Caco-2 (cell line): ENCODE measurements around the gene POLR2J3. TPM values are rescaled to one million over a fixed set of nuclear protein-coding genes. Genes with fewer than 3 reads are reported as not detected.
"Not testable (repeated sequence)": the region's sequence is repeated elsewhere in the genome, so short reads cannot be mapped to it uniquely, and the experiment has no call there.

Experiments
- BruUV-seq: library from RNA; stranded (reverse); fragments of 400-500 nt; replicated peaks from 2 replicates; lab custom pipeline; 2021; lab: Mats Ljungman, UMichigan
- CTCF ChIA-PET: fragments of 300-600 bp; sonication (Branson Sonifier 250); formaldehyde crosslinking; loops from one replicate; lab custom pipeline; 2022; ENCODE audit warnings: antibody characterized with exemption; lab: Charles Lee
- POLR2A ChIA-PET: fragments of 300-600 bp; sonication (Branson Sonifier 250); formaldehyde crosslinking; loops from one replicate; lab custom pipeline; 2022; ENCODE audit warnings: antibody characterized with exemption; lab: Charles Lee
- DNase-seq, 2 experiments: peaks; one replicate each; pipeline versions ENCODE4 v3.0.0 to v3.0.0-alpha.2; 2020 to 2022
- H3K27me3 ChIP-seq: replicated peaks from 2 replicates; pipeline ENCODE4 v1.6.0; 2011; ENCODE audit warnings: low read length; ENCODE audit not compliant: control insufficient read depth, insufficient read depth
- H3K36me3 ChIP-seq: 2 replicates; pipeline ENCODE4 v1.5.1; 2011; ENCODE audit warnings: low read length; ENCODE audit not compliant: control insufficient read depth, insufficient read depth
- H3K4me1 ChIP-seq: fragments of 250-450 bp; sonication (Bioruptor Pico); 2 replicates; pipeline ENCODE4 v1.5.1; 2020; ENCODE audit warnings: mild to moderate bottlenecking
- H3K4me3 ChIP-seq: 2 replicates; pipeline ENCODE4 v1.5.1; 2011; ENCODE audit warnings: low read depth, mild to moderate bottlenecking, control low read depth, low read length
- H3K9me3 ChIP-seq: fragments of 250-450 bp; sonication (Bioruptor Pico); 2 replicates; pipeline ENCODE4 v1.5.1; 2020; ENCODE audit warnings: mild to moderate bottlenecking, moderate library complexity
- H3K27ac Mint-ChIP-seq: one replicate; pipeline ENCODE4 v1.8.0; 2022; ENCODE audit warnings: mixed read lengths; ENCODE audit not compliant: unreplicated experiment
- H3K27me3 Mint-ChIP-seq: one replicate; pipeline ENCODE4 v1.8.0; 2022; ENCODE audit warnings: mixed read lengths; ENCODE audit not compliant: insufficient read depth, unreplicated experiment
- H3K36me3 Mint-ChIP-seq: one replicate; pipeline ENCODE4 v1.8.0; 2022; ENCODE audit warnings: mild to moderate bottlenecking, mixed read lengths; ENCODE audit not compliant: insufficient read depth, unreplicated experiment
- H3K4me1 Mint-ChIP-seq: one replicate; pipeline ENCODE4 v1.8.0; 2022; ENCODE audit warnings: low read depth, mixed read lengths; ENCODE audit not compliant: unreplicated experiment
- H3K4me3 Mint-ChIP-seq: one replicate; pipeline ENCODE4 v1.8.0; 2022; ENCODE audit warnings: mild to moderate bottlenecking, moderate library complexity, mixed read lengths; ENCODE audit not compliant: unreplicated experiment
- H3K9me3 Mint-ChIP-seq: one replicate; pipeline ENCODE4 v1.8.0; 2022; ENCODE audit warnings: mixed read lengths; ENCODE audit not compliant: unreplicated experiment
- intact Hi-C: fragments of 100-400 bp; cut with micrococcal nuclease; formaldehyde crosslinking; loops from one replicate; pipeline ENCODE4 v1.10.0; 2022; ENCODE audit not compliant: unreplicated experiment
- total RNA-seq: library from RNA; stranded (reverse); gene quantifications from 2 replicates; pipeline ENCODE4 v1.2.3, GENCODE V29; 2022

POLR2J3 gene
- total RNA-seq, 1 experiment from 2014 or later = 37.4 TPM

DNA sequence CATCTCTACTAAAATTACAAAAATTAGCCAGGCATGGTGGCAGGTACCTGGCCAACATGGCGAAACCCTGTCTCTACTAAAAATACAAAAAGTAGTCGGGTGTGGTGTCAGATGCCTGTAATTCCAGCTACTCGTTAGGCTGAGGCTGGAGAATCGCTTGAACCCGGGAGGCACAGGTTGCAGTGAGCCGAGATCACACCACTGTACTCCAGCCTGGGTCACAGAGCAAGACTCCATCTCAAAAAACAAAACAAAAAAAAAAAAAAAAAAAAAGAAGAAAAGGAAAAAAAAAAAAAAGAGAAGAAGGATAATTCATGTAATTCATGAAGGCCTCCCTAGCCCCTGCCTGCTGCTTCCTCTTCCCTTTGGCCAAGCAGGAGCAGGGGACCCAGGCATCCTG is 31.8 kb downstream of the POLR2J3 start:
- intact Hi-C loops, H3K9me3 Mint-ChIP-seq, H3K36me3 Mint-ChIP-seq, H3K27me3 Mint-ChIP-seq, H3K9me3 ChIP-seq, CTCF ChIA-PET, H3K4me3 Mint-ChIP-seq, H3K27ac Mint-ChIP-seq, H3K27me3 ChIP-seq, H3K4me1 ChIP-seq, H3K36me3 ChIP-seq, BruUV-seq, DNase-seq, H3K4me1 Mint-ChIP-seq, POLR2A ChIA-PET, H3K4me3 ChIP-seq: not testable (repeated sequence)

DNA sequence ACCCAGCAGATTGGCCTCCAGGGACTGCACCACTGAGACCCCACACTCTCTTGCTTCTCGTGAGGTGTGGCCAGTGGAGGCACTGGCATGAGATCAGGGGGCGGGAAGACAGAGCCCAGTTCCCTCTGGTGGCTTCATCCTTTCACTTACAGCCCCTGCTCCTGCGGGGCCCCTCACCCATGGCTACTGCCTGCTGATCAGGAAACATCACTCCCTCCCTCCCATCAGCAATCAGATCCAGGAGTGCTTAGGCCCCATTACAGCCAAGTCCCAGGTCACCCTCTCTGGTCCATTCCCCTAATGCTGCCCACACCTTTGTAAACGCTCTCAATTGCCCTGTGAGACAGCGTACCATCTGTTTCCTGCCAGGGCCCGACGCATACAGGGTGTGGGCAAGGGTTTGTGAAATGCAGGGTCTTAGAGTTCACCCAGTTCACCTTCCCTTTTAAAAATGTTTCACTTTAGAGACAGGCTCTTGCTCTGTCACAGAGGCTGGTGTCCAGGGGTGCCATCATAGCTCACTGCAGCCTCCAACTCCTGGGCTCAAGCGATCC is 37.2 kb downstream of the POLR2J3 start:
- H3K36me3 Mint-ChIP-seq, H3K36me3 ChIP-seq, DNase-seq, H3K4me3 ChIP-seq, H3K4me1 Mint-ChIP-seq, H3K27ac Mint-ChIP-seq, H3K9me3 Mint-ChIP-seq, H3K27me3 Mint-ChIP-seq, H3K27me3 ChIP-seq, POLR2A ChIA-PET, H3K9me3 ChIP-seq, H3K4me3 Mint-ChIP-seq, CTCF ChIA-PET, intact Hi-C loops, BruUV-seq, H3K4me1 ChIP-seq: not testable (repeated sequence)

DNA sequence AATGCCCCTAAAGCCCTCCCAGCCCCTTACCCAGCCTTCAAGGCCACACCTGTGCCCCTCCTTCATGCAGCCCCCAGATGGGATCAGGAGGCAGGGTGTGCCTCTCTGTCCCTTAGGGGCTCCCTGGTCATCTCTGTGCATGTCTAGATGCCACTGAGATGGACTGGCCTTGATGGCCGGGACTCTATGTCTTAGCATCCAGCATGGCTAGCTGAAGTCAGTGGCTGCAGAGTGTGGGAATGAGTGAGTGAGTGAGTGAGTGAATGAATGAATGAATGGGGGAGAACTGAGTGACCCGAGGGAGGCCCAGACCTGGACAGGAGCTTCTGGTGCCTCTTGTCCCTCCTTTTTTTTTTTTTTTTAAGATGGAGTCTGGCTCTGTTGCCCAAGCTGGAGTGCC is 40.3 kb downstream of the POLR2J3 start:
- H3K36me3 Mint-ChIP-seq, H3K27me3 ChIP-seq, H3K27ac Mint-ChIP-seq, CTCF ChIA-PET, H3K9me3 Mint-ChIP-seq, H3K27me3 Mint-ChIP-seq, H3K4me3 Mint-ChIP-seq, BruUV-seq, H3K9me3 ChIP-seq, H3K4me1 ChIP-seq, DNase-seq, H3K4me1 Mint-ChIP-seq, H3K36me3 ChIP-seq, H3K4me3 ChIP-seq, intact Hi-C loops, POLR2A ChIA-PET: not testable (repeated sequence)

DNA sequence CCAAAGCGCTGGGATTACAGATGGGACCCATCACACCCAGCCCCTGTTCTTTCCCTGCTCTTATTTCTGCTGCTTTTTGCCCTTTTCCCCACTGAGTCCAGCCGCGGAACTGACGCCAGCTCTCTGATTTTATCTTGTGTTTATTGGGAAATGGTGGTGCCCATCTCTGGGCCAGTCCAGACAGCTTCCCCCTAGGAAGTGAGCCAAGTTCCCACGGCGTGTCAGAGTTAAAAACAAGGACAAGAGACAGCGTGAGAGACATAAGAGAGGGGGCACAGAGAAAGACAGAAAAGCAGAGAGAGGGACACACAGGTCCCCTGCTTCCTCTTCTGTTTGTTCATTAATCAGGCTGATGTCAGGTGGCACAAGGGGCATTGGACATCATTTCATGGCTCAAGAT is 40.8 kb downstream of the POLR2J3 start:
- CTCF ChIA-PET, H3K9me3 Mint-ChIP-seq, H3K27ac Mint-ChIP-seq, H3K4me3 Mint-ChIP-seq, POLR2A ChIA-PET, intact Hi-C loops, H3K27me3 ChIP-seq, H3K9me3 ChIP-seq, H3K36me3 Mint-ChIP-seq, H3K4me1 ChIP-seq, H3K36me3 ChIP-seq, H3K4me3 ChIP-seq, H3K27me3 Mint-ChIP-seq, BruUV-seq, DNase-seq, H3K4me1 Mint-ChIP-seq: not testable (repeated sequence)

DNA sequence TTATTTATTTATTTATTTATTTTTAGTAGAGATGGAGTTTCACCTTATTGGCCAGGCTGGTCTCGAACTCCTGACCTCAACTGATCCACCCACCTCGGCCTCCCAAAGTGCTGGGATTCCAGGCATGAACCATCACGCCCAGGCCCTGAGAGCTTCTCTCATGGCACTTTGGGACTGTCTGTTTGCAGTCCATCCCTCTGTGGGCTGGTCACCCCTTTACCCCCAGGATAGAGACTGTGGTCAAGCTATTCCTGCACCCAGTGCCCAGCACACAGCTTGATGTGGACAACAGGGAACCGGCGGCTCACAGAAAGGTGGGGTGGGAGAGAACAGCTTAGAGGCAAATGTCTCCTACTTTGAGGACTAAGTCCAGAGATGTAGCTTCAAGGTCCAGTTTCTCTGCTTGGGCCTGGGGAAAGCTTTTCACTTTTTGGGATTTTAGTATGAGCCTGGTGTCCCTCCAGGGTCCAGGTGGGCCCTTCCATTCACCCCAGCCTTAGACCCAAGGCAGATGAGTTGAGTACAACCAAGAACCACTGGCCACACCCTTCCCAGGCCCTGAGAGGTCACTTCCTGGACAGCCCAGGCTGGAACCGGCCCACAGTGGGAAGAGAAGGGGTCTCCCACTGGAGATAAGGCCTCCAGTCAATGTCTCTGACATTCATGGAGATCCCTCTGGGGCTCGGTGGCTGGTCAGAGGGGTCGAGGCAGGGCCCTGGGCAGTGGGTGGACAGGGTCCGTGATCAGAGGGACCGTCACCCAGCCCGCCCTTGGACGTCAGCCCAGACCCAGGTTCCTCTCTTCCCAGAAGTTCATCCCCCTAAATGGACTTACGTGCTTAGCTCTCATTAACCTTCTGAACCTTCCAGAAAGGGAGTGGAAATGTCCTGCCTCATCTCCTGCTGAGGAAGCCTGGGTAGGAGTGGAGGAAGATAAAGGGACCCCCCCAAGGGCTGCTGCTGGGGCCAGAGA is 44.3 kb downstream of the POLR2J3 start:
- H3K4me1 Mint-ChIP-seq, CTCF ChIA-PET, H3K36me3 Mint-ChIP-seq, intact Hi-C loops, H3K9me3 Mint-ChIP-seq, H3K27me3 Mint-ChIP-seq, H3K4me3 Mint-ChIP-seq, H3K36me3 ChIP-seq, H3K4me3 ChIP-seq, H3K27ac Mint-ChIP-seq, DNase-seq, H3K9me3 ChIP-seq, H3K27me3 ChIP-seq, H3K4me1 ChIP-seq, BruUV-seq, POLR2A ChIA-PET: not testable (repeated sequence)

DNA sequence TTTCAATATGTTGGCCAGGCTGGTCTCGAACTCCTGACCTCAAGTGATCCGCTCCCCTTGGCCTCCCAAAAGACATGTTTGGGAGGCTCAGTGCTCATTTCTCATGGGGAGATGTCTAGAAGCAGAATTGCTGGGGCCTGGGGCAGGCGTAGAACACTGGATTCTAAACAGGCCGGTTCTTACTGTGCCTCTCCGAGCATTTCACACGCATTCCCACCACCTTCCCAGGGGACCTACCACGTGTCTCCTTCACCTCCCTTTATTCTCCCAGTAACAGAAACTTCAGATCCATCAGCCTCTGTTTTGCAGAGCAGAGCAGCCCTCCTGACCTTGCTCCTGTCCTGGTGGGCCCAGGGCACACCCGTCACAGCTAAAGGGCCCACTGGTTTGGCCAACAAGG is 45.2 kb downstream of the POLR2J3 start:
- H3K36me3 Mint-ChIP-seq, CTCF ChIA-PET, DNase-seq, H3K27me3 Mint-ChIP-seq, H3K9me3 Mint-ChIP-seq, H3K27ac Mint-ChIP-seq, BruUV-seq, H3K4me1 ChIP-seq, POLR2A ChIA-PET, intact Hi-C loops, H3K27me3 ChIP-seq, H3K4me3 Mint-ChIP-seq, H3K36me3 ChIP-seq, H3K4me1 Mint-ChIP-seq, H3K9me3 ChIP-seq, H3K4me3 ChIP-seq: not testable (repeated sequence)

DNA sequence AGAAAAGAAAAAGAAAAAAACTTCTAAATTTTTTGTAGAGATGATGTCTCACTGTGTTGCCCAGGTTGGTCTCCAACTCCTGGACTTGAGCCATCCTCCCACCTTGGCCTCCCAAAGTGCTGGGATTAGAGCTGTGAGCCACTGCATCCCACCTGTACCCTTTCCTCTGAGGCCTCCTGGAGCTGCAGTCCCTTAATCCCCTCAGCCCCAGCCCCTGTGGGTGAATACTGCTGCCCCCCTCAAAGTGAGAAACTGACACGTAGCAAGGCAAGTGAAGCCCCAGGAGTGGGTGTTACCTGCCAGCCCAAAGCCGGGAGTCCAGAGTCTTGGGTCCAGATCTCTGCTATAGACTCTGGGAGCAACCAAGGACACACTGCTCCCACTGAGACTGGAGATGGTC is 47.6 kb downstream of the POLR2J3 start:
- H3K9me3 ChIP-seq, H3K36me3 Mint-ChIP-seq, DNase-seq, H3K4me1 Mint-ChIP-seq, H3K27me3 Mint-ChIP-seq, H3K9me3 Mint-ChIP-seq, H3K36me3 ChIP-seq, intact Hi-C loops, H3K4me3 Mint-ChIP-seq, POLR2A ChIA-PET, H3K4me3 ChIP-seq, H3K4me1 ChIP-seq, CTCF ChIA-PET, BruUV-seq, H3K27ac Mint-ChIP-seq, H3K27me3 ChIP-seq: not testable (repeated sequence)
